ENCODE measurements around the gene DPF3.

DPF3 gene

GRCh38 chr14:72893636-72894322, at the start of gene DPF3:
TSS of gene DPF3 (minus strand) at chr14:72894101. CDS start at chr14:72894088, 13 bp downstream.
- DNase-seq (ENCODE audit: low read depth in 2 of 2) = peak; percentile 86 to 91

- no peak for DNase-seq (ENCODE audit: low read depth in 2 of 2)
Observed at GRCh38 chr14:72942934-72943333, 49.0 kb upstream of the DPF3 start.

DNA sequence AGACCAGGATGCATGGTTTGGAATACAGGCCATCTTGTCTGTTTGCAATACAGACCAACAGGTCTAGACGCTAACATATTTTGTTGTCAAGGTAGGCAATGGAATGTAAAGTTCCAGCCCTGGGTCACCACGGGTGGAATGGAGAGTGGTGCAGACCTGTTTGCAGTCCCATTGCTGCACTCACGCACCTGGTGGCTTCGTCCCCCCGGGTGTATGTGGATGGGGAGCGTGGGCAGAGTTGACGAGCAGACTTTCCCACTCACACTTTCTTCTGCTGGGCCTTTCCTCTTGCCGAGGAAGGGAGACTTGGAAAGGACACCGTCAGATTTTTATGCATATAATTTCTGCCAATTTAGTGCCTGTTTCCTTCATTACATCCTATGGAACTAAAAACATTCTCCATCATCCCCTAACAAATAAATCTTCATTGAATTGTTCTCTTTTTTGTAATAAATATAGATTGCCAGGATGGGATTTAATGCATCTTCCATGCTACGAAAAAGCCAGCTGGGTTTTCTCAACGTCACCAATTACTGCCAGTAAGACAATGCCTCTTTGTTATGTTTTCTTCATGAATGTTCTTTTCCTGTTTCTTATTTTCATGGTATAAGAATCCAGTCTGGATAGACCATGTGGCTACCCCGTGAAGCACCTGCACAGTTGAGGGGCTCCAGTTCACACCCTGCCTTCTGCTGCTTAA, 47.5 kb upstream of the DPF3 start:
- no peak for DNase-seq (ENCODE audit: low read depth in 2 of 2)

DNA sequence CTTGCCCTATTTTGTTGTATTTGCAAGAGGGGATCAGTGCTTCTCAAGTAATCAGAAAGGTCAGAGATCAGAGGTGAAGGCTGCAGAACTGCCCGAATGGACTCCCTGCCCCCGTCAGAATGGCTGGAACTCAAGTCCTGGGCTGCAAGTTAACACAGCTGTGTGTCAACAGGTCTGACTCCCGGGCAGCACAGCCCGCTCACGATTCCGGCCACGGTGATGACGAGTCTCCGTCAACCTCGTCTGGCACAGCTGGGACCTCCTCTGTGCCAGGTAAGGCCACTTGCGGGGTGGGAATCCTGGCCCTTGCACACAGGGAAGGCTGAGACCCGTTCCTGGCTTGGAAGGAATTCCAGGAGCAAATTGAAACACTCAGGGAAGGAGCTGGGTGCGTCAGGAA, 45.7 kb upstream of the DPF3 start:
- no peak for DNase-seq (ENCODE audit: low read depth in 2 of 2)

DNA sequence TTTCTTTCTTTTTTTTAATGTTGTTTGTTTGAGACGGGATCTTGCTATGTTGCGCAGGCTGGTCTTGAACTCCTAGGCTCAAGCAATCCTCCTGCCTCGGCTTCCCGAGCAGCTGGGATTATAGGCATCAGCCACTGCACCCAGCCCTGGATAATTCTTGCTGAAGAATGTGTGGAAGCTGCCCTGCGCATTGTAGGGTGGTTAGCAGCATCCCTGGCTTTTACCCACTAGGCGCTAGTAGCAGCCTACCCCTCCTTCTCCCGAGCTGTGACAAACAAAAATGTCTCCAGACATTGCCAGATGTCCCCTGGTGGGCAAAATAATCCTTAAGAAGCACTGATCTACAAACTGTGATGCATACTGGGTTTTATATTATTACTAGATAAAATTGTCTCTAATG, 39.0 kb upstream of the DPF3 start:
- DNase-seq (ENCODE audit: low read depth in 2 of 2) = no peak

DNA sequence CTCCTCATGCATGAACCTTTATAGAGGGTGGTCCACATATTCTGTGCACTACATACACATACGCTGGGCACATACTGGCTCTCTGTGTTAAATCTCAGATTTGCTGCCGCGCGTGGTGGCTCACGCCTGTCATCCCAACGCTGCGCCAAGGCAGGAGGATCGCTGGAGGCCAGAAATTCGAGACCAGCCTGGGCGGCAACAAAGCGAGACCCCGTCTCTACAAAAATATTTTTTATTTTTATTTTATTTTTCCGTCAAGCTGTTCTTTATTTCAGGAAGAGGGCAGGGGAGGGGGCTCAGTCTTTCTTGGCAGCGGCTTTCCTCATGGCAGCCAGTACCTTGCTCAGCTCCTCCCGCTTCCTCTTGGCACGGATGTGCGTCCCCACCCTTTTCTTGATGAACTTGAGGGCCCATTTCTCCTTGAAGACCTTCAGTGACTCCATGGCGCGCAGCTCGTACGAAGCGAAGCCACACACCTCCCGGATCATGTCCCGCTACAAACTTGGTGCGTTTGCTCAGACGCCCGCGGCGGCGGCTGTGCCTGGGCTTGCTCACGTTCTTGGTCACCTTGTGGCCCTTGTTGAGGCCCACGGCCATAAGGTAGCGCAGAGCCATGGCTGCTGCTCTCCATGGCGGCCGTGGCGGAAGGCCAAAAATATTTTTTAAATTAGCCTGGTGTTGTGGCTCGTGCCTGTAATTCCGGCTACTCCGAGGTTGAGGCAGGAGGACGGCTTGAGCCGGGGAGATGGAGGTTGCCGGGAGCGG, 35.6 kb upstream of the DPF3 start:
- no peak for DNase-seq (ENCODE audit: low read depth in 2 of 2)

DNA sequence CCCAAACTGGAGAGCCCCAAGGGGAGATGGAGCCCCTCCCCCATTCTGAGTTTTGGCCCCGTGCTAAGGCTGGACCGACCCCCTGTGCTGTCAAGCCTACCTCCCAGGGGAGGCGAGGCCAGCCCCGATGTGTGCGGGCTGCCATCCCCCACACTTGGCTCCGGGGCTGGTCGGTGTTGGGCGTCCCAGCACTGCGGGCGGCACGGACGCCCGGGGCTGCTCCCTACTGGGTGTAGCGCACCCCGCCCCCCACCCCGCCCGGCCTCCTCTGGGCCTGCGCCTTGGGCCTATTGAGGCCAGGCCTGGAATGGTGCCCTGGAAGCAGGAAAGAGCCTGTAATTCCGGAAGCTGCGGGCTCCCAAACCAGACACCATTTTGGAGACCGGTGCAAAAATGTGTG, 35.0 kb upstream of the DPF3 start:
- DNase-seq (ENCODE audit: low read depth in 2 of 2) = no peak

DNA sequence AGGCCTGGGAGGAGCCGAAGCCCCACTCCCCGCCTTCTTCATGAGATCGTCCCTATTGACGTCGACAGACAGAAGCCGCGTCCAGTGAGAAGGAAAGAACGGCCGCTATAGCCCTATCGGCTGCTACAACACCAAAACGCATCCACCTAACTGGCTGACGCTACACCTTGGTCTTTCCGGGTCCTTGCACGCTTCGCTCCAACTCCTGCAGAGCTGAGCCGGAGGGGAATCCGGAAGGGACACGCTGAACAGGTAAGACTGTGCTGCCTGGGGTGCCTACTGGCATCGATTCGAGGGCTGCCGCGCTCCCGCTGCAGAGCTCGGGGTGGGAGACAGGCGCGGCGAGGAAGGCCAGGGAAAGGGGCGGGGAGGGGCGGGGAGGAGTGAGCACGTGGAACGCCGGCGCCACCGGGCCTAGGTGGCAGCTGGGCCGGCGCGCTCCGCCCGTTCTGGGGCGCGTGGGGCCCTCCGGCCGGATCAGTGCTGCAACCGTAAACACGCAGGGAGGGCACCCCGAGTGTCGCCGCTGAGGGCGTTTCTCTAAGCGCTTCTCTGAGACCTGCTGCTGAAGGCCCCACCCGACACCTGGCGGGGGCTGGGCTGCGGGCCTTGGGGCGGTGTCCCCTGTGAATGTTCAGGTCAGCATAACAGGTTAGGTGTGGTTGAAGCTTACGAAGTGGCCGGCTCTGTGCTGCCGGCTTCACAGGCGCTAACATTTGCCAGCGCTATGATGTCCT, 32.6 kb upstream of the DPF3 start, which contains the start of gene DCAF4:
Gene DCAF4 (plus strand): TSS at position 173 of the 737 bp plus-strand sequence. CDS start 11,515 bp downstream, outside the sequence.
- peak; percentile 63 to 87 for DNase-seq (ENCODE audit: low read depth in 2 of 2)

GRCh38 chr14:72925815-72926291, 32.0 kb upstream of the DPF3 start:
- DNase-seq (ENCODE audit: low read depth in 2 of 2) = peak in 1 of 2 donors; percentile 91

DNA sequence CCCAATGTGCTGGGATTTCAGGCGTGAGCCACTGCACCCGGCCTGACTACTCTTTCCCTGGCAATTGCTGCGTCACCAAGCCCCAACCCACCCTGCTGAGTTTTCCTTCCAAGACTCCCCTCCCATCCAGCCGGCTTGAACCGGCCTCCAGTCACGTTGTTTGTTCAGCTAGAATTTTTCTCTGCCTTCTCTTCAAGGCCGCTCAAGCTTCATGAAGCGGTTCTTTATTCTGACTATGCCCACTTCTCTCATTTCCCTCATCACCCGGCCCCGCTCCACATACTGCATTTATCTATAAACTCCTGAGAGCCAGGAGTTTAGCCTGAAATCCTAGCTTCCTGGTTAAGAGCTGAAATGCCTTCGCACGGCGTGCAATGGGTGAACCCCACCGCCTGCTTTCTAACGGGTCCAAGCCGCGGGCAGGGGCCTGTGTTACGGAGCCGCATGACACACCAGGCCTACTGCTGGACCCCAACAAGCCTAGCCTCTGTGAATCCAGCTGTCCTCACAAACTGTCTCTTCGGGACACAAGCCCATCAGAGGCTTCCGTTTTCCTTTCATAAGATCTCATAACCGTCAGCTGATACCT, 31.4 kb upstream of the DPF3 start:
- DNase-seq (ENCODE audit: low read depth in 2 of 2) = no peak

- no peak for DNase-seq (ENCODE audit: low read depth in 2 of 2)
Observed at GRCh38 chr14:72924337-72924736, 30.4 kb upstream of the DPF3 start.

DNA sequence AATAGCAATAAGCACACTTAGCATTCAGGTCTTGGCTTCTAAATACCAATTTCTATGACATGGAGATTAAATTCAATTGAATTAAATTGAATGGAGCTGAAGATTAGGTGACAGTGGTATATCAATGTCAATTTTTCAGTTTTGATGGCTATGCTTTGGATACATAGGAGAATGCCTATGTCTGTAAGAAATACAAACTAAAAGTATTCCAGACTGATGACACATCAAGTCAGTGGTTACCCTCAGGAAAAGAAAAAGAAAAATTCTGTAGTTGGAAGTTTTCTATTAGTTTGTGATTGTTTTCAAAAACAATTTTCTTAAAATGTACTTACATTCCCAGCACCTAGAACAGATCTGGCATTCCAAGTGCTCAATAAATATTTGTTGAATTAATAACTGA, 27.5 kb upstream of the DPF3 start:
- no peak for DNase-seq (ENCODE audit: low read depth in 2 of 2)

- no peak for DNase-seq (ENCODE audit: low read depth in 2 of 2)
Observed at GRCh38 chr14:72920008-72920407, 26.1 kb upstream of the DPF3 start.

DNA sequence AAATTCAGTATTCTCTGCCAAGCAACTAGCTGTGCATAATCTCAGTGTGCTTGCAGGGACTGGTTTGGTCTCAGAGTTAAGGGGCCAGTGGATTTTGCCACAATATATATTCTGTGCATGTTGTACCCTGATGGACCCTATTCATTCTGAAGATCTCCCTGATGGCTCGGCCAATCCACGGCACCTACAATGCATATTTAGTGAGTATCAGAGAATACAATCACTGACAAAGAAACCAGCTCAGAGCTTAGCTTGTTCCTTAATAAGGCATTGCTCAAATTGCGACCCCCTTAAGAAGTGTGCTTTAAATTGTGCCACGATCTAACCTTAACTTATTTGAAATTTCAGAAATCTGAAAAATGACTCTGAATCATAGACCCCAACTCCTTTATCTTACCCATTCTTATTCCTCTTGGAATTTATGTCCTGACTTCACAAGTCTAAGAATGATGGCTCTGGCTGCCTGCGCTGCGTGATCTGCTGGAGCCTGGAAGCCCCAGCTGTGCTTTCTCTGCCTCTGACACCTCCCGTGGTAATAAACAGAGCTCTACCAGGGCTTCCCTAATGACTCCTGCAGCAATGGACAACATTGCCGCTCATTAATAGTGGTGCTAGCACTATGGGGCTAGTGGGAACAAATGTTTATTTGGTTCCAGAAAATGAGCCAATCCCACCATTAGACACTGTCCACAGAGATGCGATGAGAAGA, 23.3 kb upstream of the DPF3 start:
- DNase-seq (ENCODE audit: low read depth in 2 of 2) = no peak

DNA sequence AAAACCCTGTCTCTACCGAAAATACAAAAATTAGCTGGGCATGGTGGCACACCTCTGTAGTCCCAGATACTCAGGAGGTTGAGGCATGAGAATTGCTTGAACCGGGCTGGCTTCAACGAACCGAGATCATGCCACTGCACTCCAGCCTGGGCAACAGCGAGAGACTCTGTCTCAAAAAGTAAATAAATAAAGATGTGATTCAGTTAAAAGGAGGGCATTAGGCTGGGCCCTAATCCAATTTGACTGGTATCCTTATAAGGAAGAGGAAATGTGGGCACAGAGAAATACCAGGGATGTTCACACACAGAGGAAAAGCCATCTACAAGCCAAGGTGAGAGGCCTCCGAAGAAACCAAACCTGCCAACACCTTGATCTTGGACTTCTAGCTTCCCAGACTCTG, 22.3 kb upstream of the DPF3 start:
- DNase-seq (ENCODE audit: low read depth in 2 of 2) = no peak

DNA sequence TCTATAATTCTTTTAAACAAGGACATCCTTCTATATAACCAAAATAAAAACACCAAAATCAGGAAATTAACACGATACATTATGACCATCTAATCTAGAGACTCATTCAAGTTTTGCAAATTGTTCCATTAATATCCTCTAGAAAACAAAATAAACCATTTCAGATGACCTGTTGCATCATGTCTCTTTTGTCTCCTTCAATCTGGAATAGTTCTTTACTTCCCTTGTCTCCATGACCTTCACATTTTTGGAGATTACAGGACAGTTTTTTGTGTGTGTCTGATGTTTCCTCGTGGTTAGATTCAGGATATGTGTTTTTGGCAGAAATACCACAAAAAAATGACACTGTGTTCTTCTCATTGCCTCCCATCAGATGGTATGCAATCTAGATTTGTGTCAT, 19.9 kb upstream of the DPF3 start:
- no peak for DNase-seq (ENCODE audit: low read depth in 2 of 2)

- no peak for DNase-seq (ENCODE audit: low read depth in 2 of 2)
Observed at GRCh38 chr14:72909163-72909562, 15.3 kb upstream of the DPF3 start.

DNA sequence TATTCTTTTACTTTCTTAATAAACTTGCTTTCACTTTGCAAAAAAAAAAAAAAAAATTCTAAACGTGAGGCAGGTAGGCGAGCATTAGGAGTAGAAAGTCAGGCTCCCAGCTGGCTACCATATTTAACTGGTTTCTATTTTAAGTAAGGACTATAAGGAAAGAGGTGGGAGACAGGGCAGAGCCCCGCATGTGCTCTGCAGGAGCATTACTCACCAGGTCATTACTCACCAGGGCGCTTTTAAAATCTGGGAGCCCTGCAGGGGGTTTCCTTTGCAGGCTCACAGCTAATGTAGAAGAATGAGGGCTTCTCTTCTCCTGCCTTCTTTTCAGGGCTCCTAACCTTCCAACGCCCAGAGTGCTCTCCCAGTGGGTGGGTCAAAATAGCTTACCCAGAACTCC, 14.0 kb upstream of the DPF3 start:
- no peak for DNase-seq (ENCODE audit: low read depth in 2 of 2)

DNA sequence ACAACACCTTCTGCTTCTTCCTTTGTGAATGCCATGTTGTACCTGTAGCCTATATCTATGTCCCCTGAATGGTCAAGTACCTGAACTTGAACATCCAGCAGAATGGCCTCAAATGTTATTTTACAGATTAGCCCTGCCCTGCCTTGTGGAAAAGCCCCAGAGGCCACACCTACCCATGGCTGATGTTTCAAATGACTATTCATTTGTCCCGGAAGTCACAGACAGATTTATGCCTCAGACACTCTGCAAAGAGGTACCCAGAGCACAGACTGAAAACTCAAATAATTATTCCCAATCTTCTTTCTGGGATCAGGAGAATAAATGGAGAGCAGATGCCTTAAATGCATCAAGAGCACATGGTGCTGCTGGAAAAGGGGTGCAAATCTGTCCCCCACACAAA, 13.0 kb upstream of the DPF3 start:
- DNase-seq (ENCODE audit: low read depth in 2 of 2) = no peak

GRCh38 chr14:72906316-72906715, 12.4 kb upstream of the DPF3 start:
- no peak for DNase-seq (ENCODE audit: low read depth in 2 of 2)

Data from stimulated activated CD4-positive, alpha-beta T cell treated with anti-CD3 and anti-CD28 coated beads, Interleukin-1b, Interleukin-23, amount 100 ng/mL, for 4 hours (primary cell).